KOPT-K1 (cell line): ENCODE measurements around the gene PCNX3.
A peak's percentile ranks its signal among the peaks of the same experiment; 100 is the strongest.

ENCODE experiments used
- H3K27ac ChIP-seq: fragments of 200-600 bp; sonication (generic); 2 replicates; pipeline ENCODE4 v1.5.1; 2016; ENCODE audit warnings: antibody characterized with exemption, mild to moderate bottlenecking, low read depth, low read length; ENCODE audit not compliant: poor library complexity, severe bottlenecking
- H3K36me3 ChIP-seq: fragments of 200-600 bp; sonication (generic); 2 replicates; pipeline ENCODE4 v1.5.1; 2017; ENCODE audit warnings: antibody characterized with exemption, mild to moderate bottlenecking, low read length, moderate library complexity; ENCODE audit not compliant: insufficient read depth
- H3K9me3 ChIP-seq: fragments of 200-600 bp; sonication (generic); 2 replicates; pipeline ENCODE4 v1.5.1; 2017; ENCODE audit warnings: antibody characterized with exemption, low read length, mild to moderate bottlenecking; ENCODE audit not compliant: insufficient read depth, poor library complexity, severe bottlenecking

Gene PCNX3

GRCh38 chr11:65645710-65646109, 30.1 kb downstream of the PCNX3 start:
- H3K27ac ChIP-seq: no peak overlapping the region
- H3K9me3 ChIP-seq: no peaks in the 10 kb centered on the region
- no peaks in the 10 kb centered on the region for H3K36me3 ChIP-seq

DNA sequence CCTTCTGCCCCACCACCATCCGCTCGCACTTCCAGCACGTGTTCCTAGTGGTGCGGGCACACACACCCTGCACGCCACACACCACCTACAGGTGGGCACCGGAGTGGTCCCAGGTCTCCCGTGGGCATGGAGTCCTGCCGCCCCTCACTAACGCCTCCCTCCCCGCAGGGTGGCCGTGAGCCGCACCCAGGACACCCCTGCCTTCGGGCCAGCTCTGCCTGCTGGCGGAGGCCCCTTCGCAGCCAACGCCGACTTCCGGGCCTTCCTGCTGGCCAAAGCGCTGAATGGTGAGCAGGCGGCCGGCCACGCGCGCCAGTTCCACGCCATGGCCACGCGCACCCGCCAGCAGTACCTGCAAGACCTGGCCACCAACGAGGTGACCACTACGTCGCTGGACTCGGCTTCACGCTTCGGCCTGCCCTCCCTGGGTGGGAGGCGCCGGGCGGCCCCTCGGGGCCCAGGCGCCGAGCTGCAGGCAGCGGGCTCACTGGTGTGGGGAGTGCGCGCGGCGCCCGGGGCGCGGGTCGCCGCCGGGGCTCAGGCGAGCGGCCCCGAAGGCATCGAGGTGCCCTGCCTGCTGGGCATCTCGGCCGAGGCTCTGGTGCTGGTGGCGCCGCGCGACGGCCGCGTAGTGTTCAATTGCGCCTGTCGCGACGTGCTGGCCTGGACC, 30.8 kb downstream of the PCNX3 start:
- H3K9me3 ChIP-seq: no peaks in the 10 kb centered on the region
- H3K36me3 ChIP-seq: no peaks in the 10 kb centered on the region
- no peak overlapping the region for H3K27ac ChIP-seq

- Histone ChIP-seq H3K9me3 (no peaks in the 10 kb centered on the region), H3K36me3 (no peaks in the 10 kb centered on the region), H3K27ac (no peak overlapping the region)
Measured at GRCh38 chr11:65646958-65647701, 31.6 kb downstream of the PCNX3 start.

DNA sequence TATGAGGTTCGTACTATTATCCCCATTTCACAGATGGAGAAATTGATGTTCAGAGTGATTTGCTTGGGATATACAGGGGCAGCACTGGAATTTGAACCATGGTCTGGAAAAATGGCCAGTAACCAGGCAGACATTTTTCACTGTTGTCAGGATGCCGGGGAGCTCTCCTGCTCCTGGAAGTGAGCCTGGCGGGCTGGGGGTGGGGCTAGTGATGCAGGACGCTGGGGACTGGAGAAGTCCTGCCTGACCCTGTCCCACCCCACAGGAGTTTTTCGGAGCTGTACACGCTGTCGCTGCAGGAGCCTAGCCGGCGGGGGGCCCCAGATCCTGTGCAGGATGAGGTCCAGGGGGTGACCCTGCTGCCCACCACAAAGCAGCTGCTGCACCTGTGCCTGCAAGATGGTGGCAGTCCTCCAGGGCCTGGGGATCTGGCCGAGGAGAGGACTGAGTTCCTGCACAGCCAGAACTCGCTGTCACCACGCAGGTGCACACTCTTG, 33.5 kb downstream of the PCNX3 start:
- Histone ChIP-seq H3K9me3 (no peaks in the 10 kb centered on the region), H3K27ac (no peak overlapping the region), H3K36me3 (peaks cover 5% of the 10 kb centered on the region)

- no peak overlapping the region for H3K27ac ChIP-seq
- H3K9me3 ChIP-seq: no peaks in the 10 kb centered on the region
- H3K36me3 ChIP-seq: peaks cover 13% of the 10 kb centered on the region
Measured at GRCh38 chr11:65649656-65650546, 34.3 kb downstream of the PCNX3 start.

DNA sequence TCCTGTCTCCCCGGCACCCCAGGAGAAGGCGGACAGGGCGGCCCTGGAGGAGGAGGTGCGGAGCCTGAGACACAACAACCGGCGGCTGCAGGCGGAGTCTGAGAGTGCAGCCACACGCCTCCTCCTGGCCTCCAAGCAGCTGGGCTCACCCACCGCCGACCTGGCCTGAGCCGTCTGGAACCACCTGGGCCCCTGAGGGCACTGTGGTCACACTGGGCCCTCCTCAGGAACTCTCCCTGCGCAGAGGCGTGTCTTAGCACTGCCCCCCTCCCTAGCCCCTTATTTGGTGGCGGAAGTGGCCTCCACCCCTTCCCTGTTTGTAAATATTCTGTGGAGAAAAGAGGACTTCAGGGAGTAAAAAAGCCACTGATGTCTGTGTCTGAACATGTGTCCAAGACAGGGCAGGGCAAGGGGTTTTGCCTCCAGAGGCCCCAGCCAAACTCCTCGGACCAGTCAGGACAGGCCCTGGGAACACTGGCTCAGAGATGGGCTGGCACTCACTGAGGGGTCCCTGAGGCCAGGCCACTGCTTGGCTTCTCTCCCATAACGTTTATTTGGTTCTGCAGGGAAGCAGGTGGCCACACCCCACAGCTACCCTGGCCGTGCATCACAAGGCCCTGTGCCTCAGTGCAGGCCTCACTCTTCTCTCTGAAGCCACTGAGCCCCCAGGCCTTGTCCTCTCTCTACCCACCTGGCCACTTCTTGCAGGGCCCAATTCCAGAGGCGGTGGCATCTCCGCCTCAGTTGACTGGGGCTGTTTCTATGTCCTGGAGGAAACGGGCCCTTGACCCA, 35.2 kb downstream of the PCNX3 start:
- no peaks in the 10 kb centered on the region for H3K9me3 ChIP-seq
- no peak overlapping the region for H3K27ac ChIP-seq
- H3K36me3 ChIP-seq: peaks cover 22% of the 10 kb centered on the region

GRCh38 chr11:65651339-65651588, 35.7 kb downstream of the PCNX3 start:
- Histone ChIP-seq H3K27ac (no peak overlapping the region), H3K9me3 (no peaks in the 10 kb centered on the region), H3K36me3 (peaks cover 27% of the 10 kb centered on the region)

- Histone ChIP-seq H3K36me3 (peaks cover 33% of the 10 kb centered on the region), H3K27ac (peak overlapping the region; percentile 72), H3K9me3 (no peaks in the 10 kb centered on the region)
Measured at GRCh38 chr11:65651589-65652510, 36.3 kb downstream of the PCNX3 start.

DNA sequence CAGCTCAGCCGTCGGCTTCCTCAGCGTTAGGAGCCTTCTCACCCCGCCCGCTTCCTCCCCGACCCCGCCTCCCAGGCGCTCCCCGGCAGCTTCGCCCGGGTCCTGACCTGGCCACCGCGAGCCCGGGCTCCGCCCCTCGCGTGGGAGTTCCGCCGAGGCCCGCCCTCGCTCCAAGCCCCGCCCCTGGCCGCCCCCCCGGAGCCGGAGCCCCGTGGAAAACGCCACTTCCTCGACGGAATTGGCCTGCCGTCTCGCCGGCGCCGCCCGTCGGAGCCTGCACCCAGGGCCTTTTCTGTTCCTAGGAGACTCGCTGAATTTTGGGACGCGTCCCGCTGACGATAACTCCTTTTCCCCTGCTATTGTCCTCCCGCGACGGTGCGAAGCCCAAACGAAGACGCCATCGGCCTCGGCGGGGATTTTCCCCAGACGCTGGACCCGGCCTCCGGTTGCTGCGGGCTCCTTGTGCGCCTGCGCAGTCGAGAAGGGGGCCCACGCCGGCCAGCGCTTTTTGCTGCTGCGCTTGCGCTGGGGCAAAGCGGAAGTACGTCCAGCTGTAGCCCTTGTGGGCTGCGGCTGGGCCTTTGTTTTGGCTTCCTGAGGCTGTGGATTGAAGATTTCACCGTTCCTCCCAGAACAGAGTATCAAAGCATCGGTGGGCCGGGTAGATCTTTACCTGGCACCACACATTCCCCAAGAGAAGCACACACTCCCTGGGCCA, 37.1 kb downstream of the PCNX3 start:
- H3K9me3 ChIP-seq: no peaks in the 10 kb centered on the region
- peak overlapping the region; percentile 72 for H3K27ac ChIP-seq
- H3K36me3 ChIP-seq: peaks cover 41% of the 10 kb centered on the region

- H3K36me3 ChIP-seq: peaks cover 50% of the 10 kb centered on the region
- peak overlapping the region; percentile 72 for H3K27ac ChIP-seq
- H3K9me3 ChIP-seq: no peaks in the 10 kb centered on the region
Measured at GRCh38 chr11:65653229-65654225, 38.0 kb downstream of the PCNX3 start.

- Histone ChIP-seq H3K36me3 (peaks cover 61% of the 10 kb centered on the region), H3K9me3 (no peaks in the 10 kb centered on the region), H3K27ac (no peak overlapping the region)
Measured at GRCh38 chr11:65654375-65655349, 39.1 kb downstream of the PCNX3 start.
